ENCODE data around the gene HPX.

HPX gene

GRCh38 chr11:6456361-6457073, 15.7 kb upstream of the HPX start:
- no peak overlapping the region for H3K27ac ChIP-seq
- no peak for TF ChIP-seq POLR2AphosphoS5 (IDR thresholded peaks at IDR 0.05; ENCODE audit: borderline replicate concordance, low read depth, low read length)
- TF ChIP-seq EZH2 (IDR thresholded peaks at IDR 0.05) = no peak
- TF ChIP-seq FOXP2 (optimal IDR thresholded peaks at IDR 0.05; ENCODE audit: control extremely low read depth, extremely low read length, insufficient read depth) = no peak
- DNase-seq (ENCODE audit: low read depth, low spot score) = no peak
- no peak overlapping the region for H3K4me3 ChIP-seq
- H3K9ac ChIP-seq (ENCODE audit: insufficient read length) = no peak overlapping the region
- peaks cover 44% of the 10 kb centered on the region; the same call in 1 of the 2 replicates for H3K36me3 ChIP-seq (ENCODE audit: insufficient read depth, low read length)
- H3K9me3 ChIP-seq (ENCODE audit: low read depth, low read length) = no peaks in the 10 kb centered on the region

GRCh38 chr11:6455070-6455469, 14.3 kb upstream of the HPX start:
- no peak for DNase-seq (ENCODE audit: low read depth, low spot score)
- no peaks in the 10 kb centered on the region for H3K9me3 ChIP-seq (ENCODE audit: low read depth, low read length)
- H3K9ac ChIP-seq (ENCODE audit: insufficient read length) = no peak overlapping the region
- H3K27ac ChIP-seq = no peak overlapping the region
- H3K4me3 ChIP-seq = no peak overlapping the region
- peaks cover 59% of the 10 kb centered on the region; the same call in 1 of the 2 replicates for H3K36me3 ChIP-seq (ENCODE audit: insufficient read depth, low read length)
- no peak for TF ChIP-seq EZH2 (IDR thresholded peaks at IDR 0.05)
- no peak for TF ChIP-seq FOXP2 (optimal IDR thresholded peaks at IDR 0.05; ENCODE audit: control extremely low read depth, extremely low read length, insufficient read depth)
- TF ChIP-seq POLR2AphosphoS5 (IDR thresholded peaks at IDR 0.05; ENCODE audit: borderline replicate concordance, low read depth, low read length) = no peak

DNA sequence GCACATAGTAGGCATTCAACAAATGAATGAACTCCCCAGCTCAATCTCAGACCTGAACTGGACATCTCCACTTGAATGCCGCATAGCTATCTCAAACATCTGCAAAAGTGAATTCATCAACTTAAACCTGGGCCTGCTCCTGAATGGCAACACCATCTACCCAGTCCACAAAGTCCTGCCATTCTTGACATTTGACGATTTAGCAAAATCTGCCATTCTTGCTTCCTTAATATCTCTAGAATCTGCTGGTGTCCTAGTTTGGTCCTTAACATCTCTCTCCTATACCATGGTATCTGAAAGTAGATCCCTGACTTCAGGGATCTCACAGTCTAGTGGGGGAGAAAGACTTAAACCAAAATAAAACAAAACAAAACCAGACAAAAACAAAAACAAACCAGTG, 12.4 kb upstream of the HPX start:
- Histone ChIP-seq H3K27ac (no peak overlapping the region), H3K9ac (ENCODE audit: insufficient read length) (no peak overlapping the region), H3K9me3 (ENCODE audit: low read depth, low read length) (no peaks in the 10 kb centered on the region), H3K36me3 (ENCODE audit: insufficient read depth, low read length) (peaks cover 69% of the 10 kb centered on the region; the same call in 1 of the 2 replicates), H3K4me3 (no peak overlapping the region)
- no peak for TF ChIP-seq POLR2AphosphoS5 (IDR thresholded peaks at IDR 0.05; ENCODE audit: borderline replicate concordance, low read depth, low read length)
- TF ChIP-seq EZH2 (IDR thresholded peaks at IDR 0.05) = no peak
- TF ChIP-seq FOXP2 (optimal IDR thresholded peaks at IDR 0.05; ENCODE audit: control extremely low read depth, extremely low read length, insufficient read depth) = no peak
- no peak for DNase-seq (ENCODE audit: low read depth, low spot score)

- H3K27ac ChIP-seq = no peak overlapping the region
- TF ChIP-seq EZH2 (IDR thresholded peaks at IDR 0.05) = no peak
- TF ChIP-seq FOXP2 (optimal IDR thresholded peaks at IDR 0.05; ENCODE audit: control extremely low read depth, extremely low read length, insufficient read depth) = no peak
- TF ChIP-seq POLR2AphosphoS5 (IDR thresholded peaks at IDR 0.05; ENCODE audit: borderline replicate concordance, low read depth, low read length) = no peak
- H3K9ac ChIP-seq (ENCODE audit: insufficient read length) = no peak overlapping the region
- no peak overlapping the region for H3K4me3 ChIP-seq
- peaks cover 64% of the 10 kb centered on the region; the same call in 1 of the 2 replicates for H3K36me3 ChIP-seq (ENCODE audit: insufficient read depth, low read length)
- H3K9me3 ChIP-seq (ENCODE audit: low read depth, low read length) = no peaks in the 10 kb centered on the region
- DNase-seq (ENCODE audit: low read depth, low spot score) = no peak
These were observed 11.4 kb upstream of the HPX start for GRCh38 chr11:6452219-6452618.

GRCh38 chr11:6448574-6448973, 7.8 kb upstream of the HPX start:
- TF ChIP-seq POLR2AphosphoS5 (IDR thresholded peaks at IDR 0.05; ENCODE audit: borderline replicate concordance, low read depth, low read length) = no peak
- TF ChIP-seq EZH2 (IDR thresholded peaks at IDR 0.05) = no peak
- no peak overlapping the region for H3K4me3 ChIP-seq

DNA sequence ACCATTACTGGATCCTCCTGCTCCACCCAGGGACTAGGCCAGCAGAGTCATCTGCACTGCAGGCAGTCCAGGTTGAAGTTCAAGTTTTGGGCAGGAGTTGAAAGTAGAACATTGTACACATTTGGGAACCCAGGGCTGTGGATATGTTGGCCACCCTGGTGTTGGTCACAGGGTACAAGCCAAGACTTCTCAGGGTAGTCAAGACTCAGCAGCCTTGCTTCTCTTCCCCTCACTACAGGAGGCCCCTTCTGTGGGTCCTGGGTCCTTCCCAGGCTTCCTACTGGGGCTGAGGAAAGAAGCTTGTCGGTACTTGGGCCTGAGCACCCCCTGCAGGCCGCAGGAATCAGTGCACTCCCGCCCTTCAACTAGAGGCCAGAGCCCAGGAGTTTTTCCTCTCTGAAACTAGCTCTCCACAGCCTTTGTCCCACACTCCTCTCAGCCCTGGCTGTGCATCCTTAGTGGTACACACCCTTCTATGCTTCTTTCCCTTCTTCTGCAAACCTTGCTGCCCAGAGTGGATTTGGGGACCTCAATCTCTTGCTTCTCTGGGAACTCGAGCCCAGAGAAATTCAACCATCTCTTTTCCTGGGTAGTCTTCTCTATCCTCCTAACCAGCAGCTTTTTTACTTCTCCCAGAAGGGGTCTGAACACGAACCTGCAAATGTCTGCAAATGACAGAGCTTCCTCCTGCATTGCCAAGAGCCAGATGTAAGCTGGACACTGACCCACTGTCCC, 2.6 kb upstream of the HPX start:
- no peak for DNase-seq (ENCODE audit: low read depth, low spot score)
- no peak for TF ChIP-seq EZH2 (IDR thresholded peaks at IDR 0.05)
- H3K36me3 ChIP-seq (ENCODE audit: insufficient read depth, low read length) = no peaks in the 10 kb centered on the region
- H3K27ac ChIP-seq = no peak overlapping the region
- H3K9ac ChIP-seq (ENCODE audit: insufficient read length) = no peak overlapping the region
- no peaks in the 10 kb centered on the region for H3K9me3 ChIP-seq (ENCODE audit: low read depth, low read length)
- no peak overlapping the region for H3K4me3 ChIP-seq

More at GRCh38 chr11:6448574-6448973, 7.8 kb upstream of the HPX start:
- H3K9me3 ChIP-seq (ENCODE audit: low read depth, low read length) = no peaks in the 10 kb centered on the region
- DNase-seq (ENCODE audit: low read depth, low spot score) = no peak
- no peak overlapping the region for H3K27ac ChIP-seq
- no peak overlapping the region for H3K9ac ChIP-seq (ENCODE audit: insufficient read length)
- peaks cover 35% of the 10 kb centered on the region; the same call in 1 of the 2 replicates for H3K36me3 ChIP-seq (ENCODE audit: insufficient read depth, low read length)

- TF ChIP-seq EZH2 (IDR thresholded peaks at IDR 0.05) = no peak
- DNase-seq (ENCODE audit: low read depth, low spot score) = no peak
- H3K27ac ChIP-seq = no peak overlapping the region
- H3K9me3 ChIP-seq (ENCODE audit: low read depth, low read length) = no peaks in the 10 kb centered on the region
- no peaks in the 10 kb centered on the region for H3K36me3 ChIP-seq (ENCODE audit: insufficient read depth, low read length)
- H3K9ac ChIP-seq (ENCODE audit: insufficient read length) = no peak overlapping the region
- no peak overlapping the region for H3K4me3 ChIP-seq
These were observed 1.7 kb upstream of the HPX start for GRCh38 chr11:6442441-6442840.

DNA sequence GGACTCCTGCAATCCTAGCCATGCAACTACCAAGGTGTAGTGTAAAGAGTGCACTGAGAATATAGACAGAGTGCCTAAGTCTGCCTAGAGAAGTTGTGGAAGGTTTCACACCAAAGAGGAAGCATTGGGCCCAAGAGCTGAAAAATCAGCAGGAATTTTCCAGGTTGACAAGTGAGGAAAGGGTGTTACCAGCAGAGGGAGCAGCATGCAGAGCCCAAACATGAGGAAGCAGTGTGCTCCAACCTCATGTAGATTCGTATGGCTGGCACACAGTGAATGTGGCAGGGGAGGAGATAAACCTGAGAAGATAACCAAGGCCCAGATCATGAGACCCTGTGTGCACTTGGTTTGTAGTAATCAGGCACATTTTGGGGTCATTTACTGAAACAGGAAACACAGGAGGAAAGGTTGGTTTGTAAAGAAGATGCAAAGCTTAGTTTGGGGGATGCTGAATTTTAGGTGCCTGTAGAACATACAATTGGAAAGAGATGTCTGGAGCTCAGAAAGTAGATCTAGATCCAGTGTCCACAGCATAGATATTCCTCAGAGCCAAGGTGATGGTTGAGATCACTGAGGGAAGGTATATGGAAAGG, 1.7 kb downstream of the HPX start:
- Histone ChIP-seq H3K9me3 (ENCODE audit: low read depth, low read length) (no peaks in the 10 kb centered on the region), H3K9ac (ENCODE audit: insufficient read length) (no peak overlapping the region), H3K27ac (no peak overlapping the region), H3K4me3 (no peak overlapping the region), H3K36me3 (ENCODE audit: insufficient read depth, low read length) (no peaks in the 10 kb centered on the region)
- DNase-seq (ENCODE audit: low read depth, low spot score) = peak; percentile 50
- no peak for TF ChIP-seq FOXP2 (optimal IDR thresholded peaks at IDR 0.05; ENCODE audit: control extremely low read depth, extremely low read length, insufficient read depth)
- TF ChIP-seq EZH2 (IDR thresholded peaks at IDR 0.05) = no peak
- no peak for TF ChIP-seq POLR2AphosphoS5 (IDR thresholded peaks at IDR 0.05; ENCODE audit: borderline replicate concordance, low read depth, low read length)

All from SK-N-MC (cell line).